ENCODE data around the gene COL5A1.

- TF ChIP-seq, protein P1, sequence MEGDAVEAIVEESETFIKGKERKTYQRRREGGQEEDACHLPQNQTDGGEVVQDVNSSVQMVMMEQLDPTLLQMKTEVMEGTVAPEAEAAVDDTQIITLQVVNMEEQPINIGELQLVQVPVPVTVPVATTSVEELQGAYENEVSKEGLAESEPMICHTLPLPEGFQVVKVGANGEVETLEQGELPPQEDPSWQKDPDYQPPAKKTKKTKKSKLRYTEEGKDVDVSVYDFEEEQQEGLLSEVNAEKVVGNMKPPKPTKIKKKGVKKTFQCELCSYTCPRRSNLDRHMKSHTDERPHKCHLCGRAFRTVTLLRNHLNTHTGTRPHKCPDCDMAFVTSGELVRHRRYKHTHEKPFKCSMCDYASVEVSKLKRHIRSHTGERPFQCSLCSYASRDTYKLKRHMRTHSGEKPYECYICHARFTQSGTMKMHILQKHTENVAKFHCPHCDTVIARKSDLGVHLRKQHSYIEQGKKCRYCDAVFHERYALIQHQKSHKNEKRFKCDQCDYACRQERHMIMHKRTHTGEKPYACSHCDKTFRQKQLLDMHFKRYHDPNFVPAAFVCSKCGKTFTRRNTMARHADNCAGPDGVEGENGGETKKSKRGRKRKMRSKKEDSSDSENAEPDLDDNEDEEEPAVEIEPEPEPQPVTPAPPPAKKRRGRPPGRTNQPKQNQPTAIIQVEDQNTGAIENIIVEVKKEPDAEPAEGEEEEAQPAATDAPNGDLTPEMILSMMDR (IDR thresholded peaks at IDR 0.05): no peak
- TF ChIP-seq POLR2A (IDR thresholded peaks at IDR 0.05): no peak
Measured at GRCh38 chr9:134772331-134772730, 130.7 kb downstream of the COL5A1 start.
